Neural crest cell (in vitro differentiated cells): ENCODE measurements around the gene RNF19B. TPM values are rescaled to one million over a fixed set of nuclear protein-coding genes. Genes with fewer than 3 reads are reported as not detected.

Source experiments
- DNase-seq: peaks from one replicate; pipeline ENCODE4 v3.0.0; 2021; ENCODE audit warnings: low read depth, mixed read lengths, low spot score
- H3K27ac Mint-ChIP-seq: one replicate; pipeline ENCODE4 v1.8.0; 2021; ENCODE audit warnings: mild to moderate bottlenecking, mixed read lengths; ENCODE audit not compliant: unreplicated experiment
- H3K27me3 Mint-ChIP-seq: 2 replicates; pipeline ENCODE4 v1.8.0; 2021; ENCODE audit warnings: low read depth, mild to moderate bottlenecking, mixed read lengths
- H3K36me3 Mint-ChIP-seq: 2 replicates; pipeline ENCODE4 v1.8.0; 2021; ENCODE audit warnings: low read depth, mild to moderate bottlenecking, mixed read lengths
- H3K4me1 Mint-ChIP-seq: 2 replicates; pipeline ENCODE4 v1.8.0; 2021; ENCODE audit warnings: mixed read lengths
- H3K4me3 Mint-ChIP-seq: one replicate; pipeline ENCODE4 v1.8.0; 2021; ENCODE audit warnings: mild to moderate bottlenecking, mixed read lengths
- H3K9me3 Mint-ChIP-seq: 2 replicates; pipeline ENCODE4 v1.8.0; 2021; ENCODE audit warnings: mixed read lengths
- total RNA-seq: library from RNA; stranded (reverse); gene quantifications from 2 replicates; pipeline ENCODE4 v1.2.1, GENCODE V29; 2021
- TF ChIP-seq, protein P1 (sequence below): fragments of 200-600 bp; sonication (generic); conservative IDR thresholded peaks from 2 replicates; pipeline ENCODE4 v1.5.0; 2021; ENCODE audit warnings: antibody characterized with exemption, mild to moderate bottlenecking

Gene RNF19B
- total RNA-seq, 1 donor from 2014 or later = 14.9 TPM

DNA sequence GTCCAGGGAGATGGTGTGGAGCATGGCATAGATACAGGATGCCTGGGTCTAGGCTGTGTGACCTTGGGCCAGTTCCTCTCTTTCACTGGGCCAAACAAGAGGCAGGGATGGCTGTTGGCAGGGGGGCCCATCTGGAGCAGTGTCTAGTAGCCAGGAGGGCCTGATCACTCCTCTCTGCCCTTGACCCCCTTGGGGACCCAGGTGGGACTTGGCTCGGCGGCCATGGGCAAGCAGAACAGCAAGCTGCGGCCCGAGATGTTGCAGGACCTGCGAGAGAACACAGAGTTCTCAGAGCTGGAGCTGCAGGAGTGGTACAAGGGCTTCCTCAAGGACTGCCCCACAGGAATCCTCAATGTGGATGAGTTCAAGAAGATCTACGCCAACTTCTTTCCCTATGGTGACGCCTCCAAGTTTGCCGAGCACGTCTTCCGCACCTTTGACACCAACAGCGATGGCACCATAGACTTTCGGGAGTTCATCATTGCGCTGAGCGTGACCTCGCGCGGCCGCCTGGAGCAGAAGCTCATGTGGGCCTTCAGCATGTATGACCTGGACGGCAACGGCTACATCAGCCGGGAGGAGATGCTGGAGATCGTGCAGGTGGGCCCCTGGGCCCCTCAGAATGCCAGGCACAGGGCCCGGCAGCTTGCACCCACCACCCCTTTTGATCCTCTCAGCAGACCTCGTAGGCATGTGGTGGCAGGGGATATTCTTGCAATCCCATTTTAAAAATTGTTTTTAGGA is 75.8 kb downstream of the RNF19B start:
- H3K27me3 Mint-ChIP-seq = peaks cover 88% of the 10 kb centered on the region
- no peak overlapping the region for H3K4me3 Mint-ChIP-seq
- TF ChIP-seq, protein P1, sequence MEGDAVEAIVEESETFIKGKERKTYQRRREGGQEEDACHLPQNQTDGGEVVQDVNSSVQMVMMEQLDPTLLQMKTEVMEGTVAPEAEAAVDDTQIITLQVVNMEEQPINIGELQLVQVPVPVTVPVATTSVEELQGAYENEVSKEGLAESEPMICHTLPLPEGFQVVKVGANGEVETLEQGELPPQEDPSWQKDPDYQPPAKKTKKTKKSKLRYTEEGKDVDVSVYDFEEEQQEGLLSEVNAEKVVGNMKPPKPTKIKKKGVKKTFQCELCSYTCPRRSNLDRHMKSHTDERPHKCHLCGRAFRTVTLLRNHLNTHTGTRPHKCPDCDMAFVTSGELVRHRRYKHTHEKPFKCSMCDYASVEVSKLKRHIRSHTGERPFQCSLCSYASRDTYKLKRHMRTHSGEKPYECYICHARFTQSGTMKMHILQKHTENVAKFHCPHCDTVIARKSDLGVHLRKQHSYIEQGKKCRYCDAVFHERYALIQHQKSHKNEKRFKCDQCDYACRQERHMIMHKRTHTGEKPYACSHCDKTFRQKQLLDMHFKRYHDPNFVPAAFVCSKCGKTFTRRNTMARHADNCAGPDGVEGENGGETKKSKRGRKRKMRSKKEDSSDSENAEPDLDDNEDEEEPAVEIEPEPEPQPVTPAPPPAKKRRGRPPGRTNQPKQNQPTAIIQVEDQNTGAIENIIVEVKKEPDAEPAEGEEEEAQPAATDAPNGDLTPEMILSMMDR = no peak
- H3K36me3 Mint-ChIP-seq = no peaks in the 10 kb centered on the region
- H3K9me3 Mint-ChIP-seq = no peaks in the 10 kb centered on the region
- H3K4me1 Mint-ChIP-seq = peaks cover 17% of the 10 kb centered on the region
- no peak for DNase-seq
- H3K27ac Mint-ChIP-seq = no peak overlapping the region

DNA sequence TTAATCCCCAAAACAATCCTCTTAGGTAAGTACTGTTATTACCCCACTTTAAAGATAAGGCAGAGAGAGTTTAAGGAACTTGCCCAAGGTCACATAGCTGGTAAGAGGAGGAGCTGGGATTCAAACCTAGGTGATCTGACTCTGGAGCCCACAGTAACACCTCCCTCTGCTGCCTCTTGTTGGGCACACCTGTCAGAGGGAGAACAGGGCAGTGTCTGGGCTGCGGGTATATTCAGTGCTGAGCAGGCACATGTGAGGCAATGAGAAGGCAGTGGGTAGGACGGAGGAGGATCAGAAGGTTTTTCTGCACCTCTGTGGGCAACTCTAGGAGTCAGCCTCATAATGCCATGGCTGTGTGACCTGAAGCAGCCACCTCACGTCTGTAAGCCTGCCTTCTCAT is 76.5 kb downstream of the RNF19B start:
- H3K4me3 Mint-ChIP-seq = no peak overlapping the region
- H3K4me1 Mint-ChIP-seq = peaks cover 17% of the 10 kb centered on the region
- TF ChIP-seq, protein P1 = no peak
- H3K27me3 Mint-ChIP-seq = peaks cover 90% of the 10 kb centered on the region
- H3K9me3 Mint-ChIP-seq = no peaks in the 10 kb centered on the region
- DNase-seq = no peak
- no peaks in the 10 kb centered on the region for H3K36me3 Mint-ChIP-seq
- H3K27ac Mint-ChIP-seq = no peak overlapping the region

DNA sequence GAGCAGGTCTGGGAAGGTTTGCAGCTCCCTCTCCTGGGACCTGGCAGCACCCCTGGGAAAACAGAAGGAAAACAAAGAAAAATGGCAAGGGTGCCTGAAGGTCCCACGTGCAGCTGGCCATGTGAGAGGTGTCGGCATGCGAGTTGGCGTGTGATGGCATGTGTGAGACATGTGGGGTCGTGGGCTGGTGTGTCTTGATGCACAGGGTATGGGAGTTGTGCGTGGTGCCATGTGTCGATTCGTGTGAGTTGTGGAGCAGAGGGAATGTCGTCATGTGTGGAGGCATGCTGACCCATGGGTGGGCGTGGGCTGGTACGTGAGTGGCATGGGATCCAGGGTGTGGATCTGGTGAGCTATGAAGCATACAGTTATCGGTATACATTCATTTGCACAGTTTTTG is 77.0 kb downstream of the RNF19B start:
- Mint-ChIP-seq H3K4me3 (no peak overlapping the region), H3K4me1 (peaks cover 15% of the 10 kb centered on the region), H3K27ac (no peak overlapping the region), H3K36me3 (no peaks in the 10 kb centered on the region), H3K9me3 (no peaks in the 10 kb centered on the region), H3K27me3 (peaks cover 86% of the 10 kb centered on the region)
- DNase-seq = no peak
- TF ChIP-seq, protein P1 = no peak

DNA sequence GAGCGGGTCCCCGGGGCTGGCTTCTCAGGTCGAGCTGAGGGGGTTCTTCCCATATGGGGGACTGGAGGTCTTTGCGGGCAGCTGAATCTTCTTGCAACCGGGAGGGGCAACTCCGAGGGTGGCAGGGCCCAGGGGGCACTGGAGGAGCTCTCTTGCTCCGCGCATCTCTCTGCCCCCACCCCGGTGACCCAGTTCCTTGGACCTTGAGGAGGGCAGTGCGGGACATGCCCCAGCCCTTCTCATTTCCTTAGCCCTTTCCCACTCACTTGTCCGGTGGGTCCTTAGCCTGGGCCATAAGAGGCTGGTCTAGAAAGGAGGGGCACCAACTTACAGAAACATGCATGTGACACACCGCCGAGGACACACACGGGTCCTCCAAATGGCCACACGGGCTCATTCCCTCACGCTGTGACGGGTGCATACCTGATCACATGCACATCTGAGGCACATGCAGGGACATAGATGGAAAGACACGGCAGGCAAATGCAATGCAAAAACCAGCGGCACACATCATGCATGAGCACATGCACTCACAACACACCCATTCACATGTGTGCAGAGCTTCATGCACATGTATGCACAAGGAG is 77.7 kb downstream of the RNF19B start:
- no peak for DNase-seq
- Mint-ChIP-seq H3K4me3 (no peak overlapping the region), H3K36me3 (no peaks in the 10 kb centered on the region), H3K27ac (no peak overlapping the region), H3K27me3 (peaks cover 79% of the 10 kb centered on the region), H3K9me3 (no peaks in the 10 kb centered on the region), H3K4me1 (peaks cover 8% of the 10 kb centered on the region)
- TF ChIP-seq, protein P1 = no peak

Other genes with a start within 250 kb of the RNF19B start
- 140 and 145 TPM in 2 replicates for gene YARS1, start 147.5 kb downstream of the RNF19B start, total RNA-seq
- 55.0 and 55.7 TPM in 2 replicates for gene S100PBP, start 147.2 kb downstream of the RNF19B start, total RNA-seq
- gene FNDC5, start 93.9 kb downstream of the RNF19B start, total RNA-seq = 26.8 and 28.7 TPM in 2 replicates
- 0.86 and 1.2 TPM in 2 replicates for gene HPCA, start 78.3 kb downstream of the RNF19B start, total RNA-seq
- 2.7 and 2.8 TPM in 2 replicates for gene TMEM54, start 63.4 kb downstream of the RNF19B start, total RNA-seq
- gene AK2, start 72.1 kb upstream of the RNF19B start, total RNA-seq = 134 and 135 TPM in 2 replicates
- gene AZIN2, start 116.3 kb upstream of the RNF19B start, total RNA-seq = 8.1 and 9.7 TPM in 2 replicates
- gene TRIM62, start 217.2 kb upstream of the RNF19B start, total RNA-seq = 8.6 and 8.8 TPM in 2 replicates